ENCODE measurements around the gene WNK4. TPM values are rescaled to one million over a fixed set of nuclear protein-coding genes. Genes with fewer than 3 reads are reported as not detected.
A peak's percentile ranks its signal among the peaks of the same experiment; 100 is the strongest.

WNK4 gene
- total RNA-seq, 1 donor from 2014 or later: 0.32 TPM

DNA sequence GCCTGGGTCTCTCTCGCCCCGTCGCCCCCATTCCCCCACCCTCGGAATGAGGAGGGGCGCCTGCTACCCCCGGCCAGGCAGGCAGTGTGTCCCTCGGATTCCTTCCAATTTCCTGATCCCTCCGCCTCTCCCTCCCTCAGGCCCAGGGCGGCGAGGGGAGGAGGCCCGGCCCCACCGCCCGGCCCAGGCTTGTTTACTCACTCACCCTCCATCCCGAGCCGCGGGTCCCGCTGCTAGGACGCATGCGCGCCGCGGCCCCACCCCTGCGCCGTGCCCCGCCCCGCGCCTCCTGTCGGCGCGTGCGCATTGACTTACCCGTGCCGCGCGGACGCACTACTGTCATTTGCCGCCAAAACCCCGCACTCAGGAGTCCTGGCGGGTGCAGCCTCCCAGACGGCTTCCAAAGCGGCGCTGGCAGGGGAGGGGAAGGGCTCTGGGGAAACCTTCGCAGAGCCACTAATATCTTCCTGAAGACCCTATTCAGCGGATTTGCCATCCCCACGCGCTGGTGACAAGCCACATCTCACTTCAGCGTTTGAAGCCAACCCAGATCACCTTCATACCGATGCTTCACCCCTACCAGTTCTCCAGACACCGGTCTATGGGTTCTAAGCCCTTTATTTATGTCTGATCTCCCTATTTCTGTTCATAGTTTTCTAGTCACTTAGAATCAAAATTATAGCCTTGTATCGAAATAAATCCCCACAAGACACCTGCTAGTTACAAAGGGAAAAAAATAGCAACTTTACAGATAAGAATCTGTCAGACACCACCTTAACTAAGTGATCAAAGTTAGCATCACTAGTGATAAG lies 35.4 kb upstream of the WNK4 start, which contains the start of gene EZH1:
Gene EZH1 (minus strand): TSS at position 235 of the 812 bp plus-strand sequence. CDS start 16,099 bp downstream, outside the sequence.
- no peaks in the 10 kb centered on the region for H3K27me3 Mint-ChIP-seq (ENCODE audit: low read depth)
- H3K9me3 Mint-ChIP-seq (ENCODE audit: low read depth): no peaks in the 10 kb centered on the region
- H3K36me3 Mint-ChIP-seq (ENCODE audit: low read depth): no peaks in the 10 kb centered on the region
- H3K4me3 Mint-ChIP-seq (ENCODE audit: unreplicated experiment): peak within 1 kb of the TSS; percentile 92
- peaks cover 12% of the 10 kb centered on the region for H3K4me1 Mint-ChIP-seq (ENCODE audit: low read depth)
- peak within 1 kb of the TSS; percentile 94 for H3K27ac Mint-ChIP-seq (ENCODE audit: unreplicated experiment)
- peak; percentile 92 for DNase-seq (ENCODE audit: low spot score)
- TF ChIP-seq, protein P1, sequence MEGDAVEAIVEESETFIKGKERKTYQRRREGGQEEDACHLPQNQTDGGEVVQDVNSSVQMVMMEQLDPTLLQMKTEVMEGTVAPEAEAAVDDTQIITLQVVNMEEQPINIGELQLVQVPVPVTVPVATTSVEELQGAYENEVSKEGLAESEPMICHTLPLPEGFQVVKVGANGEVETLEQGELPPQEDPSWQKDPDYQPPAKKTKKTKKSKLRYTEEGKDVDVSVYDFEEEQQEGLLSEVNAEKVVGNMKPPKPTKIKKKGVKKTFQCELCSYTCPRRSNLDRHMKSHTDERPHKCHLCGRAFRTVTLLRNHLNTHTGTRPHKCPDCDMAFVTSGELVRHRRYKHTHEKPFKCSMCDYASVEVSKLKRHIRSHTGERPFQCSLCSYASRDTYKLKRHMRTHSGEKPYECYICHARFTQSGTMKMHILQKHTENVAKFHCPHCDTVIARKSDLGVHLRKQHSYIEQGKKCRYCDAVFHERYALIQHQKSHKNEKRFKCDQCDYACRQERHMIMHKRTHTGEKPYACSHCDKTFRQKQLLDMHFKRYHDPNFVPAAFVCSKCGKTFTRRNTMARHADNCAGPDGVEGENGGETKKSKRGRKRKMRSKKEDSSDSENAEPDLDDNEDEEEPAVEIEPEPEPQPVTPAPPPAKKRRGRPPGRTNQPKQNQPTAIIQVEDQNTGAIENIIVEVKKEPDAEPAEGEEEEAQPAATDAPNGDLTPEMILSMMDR (IDR thresholded peaks at IDR 0.05): no peak

DNA sequence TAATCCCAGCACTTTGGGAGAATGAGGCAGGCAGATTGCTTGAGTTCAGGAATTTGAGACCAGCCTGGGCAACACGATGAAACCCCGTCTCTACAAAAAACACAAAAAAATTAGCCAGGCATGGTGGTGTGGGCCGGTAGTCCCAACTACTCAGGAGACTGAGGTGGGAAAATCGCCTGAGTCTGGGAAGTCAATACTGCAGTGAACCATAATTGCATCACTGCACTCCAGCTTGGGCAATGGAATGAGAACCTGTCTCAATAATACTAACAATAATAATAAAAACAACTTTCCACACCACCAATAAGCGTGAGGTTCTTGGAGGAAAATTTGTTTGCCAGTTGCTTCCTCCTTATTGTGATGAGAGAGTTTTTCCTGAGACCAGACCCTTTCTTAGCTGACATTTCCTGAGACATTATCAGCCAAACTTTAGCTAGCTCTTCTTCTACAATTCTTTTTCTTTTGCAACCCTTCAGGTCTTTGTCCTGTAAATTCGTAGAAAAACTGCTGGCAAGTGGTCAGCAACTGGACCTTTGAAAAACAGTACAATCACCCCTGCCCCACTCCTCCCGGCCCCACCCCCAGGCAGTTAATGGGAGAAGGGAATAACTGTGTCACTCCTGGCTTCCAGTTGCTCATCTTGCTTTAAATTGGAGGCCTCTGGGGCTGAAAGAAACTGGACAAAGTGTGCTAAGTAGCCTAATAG lies 32.1 kb upstream of the WNK4 start:
- Mint-ChIP-seq H3K27ac (ENCODE audit: unreplicated experiment) (no peak overlapping the region), H3K4me1 (ENCODE audit: low read depth) (peaks cover 12% of the 10 kb centered on the region), H3K36me3 (ENCODE audit: low read depth) (no peaks in the 10 kb centered on the region), H3K9me3 (ENCODE audit: low read depth) (no peaks in the 10 kb centered on the region), H3K27me3 (ENCODE audit: low read depth) (peaks cover 8% of the 10 kb centered on the region), H3K4me3 (ENCODE audit: unreplicated experiment) (no peak overlapping the region)
- TF ChIP-seq, protein P1 (IDR thresholded peaks at IDR 0.05): no peak
- DNase-seq (ENCODE audit: low spot score): peak; percentile 3

DNA sequence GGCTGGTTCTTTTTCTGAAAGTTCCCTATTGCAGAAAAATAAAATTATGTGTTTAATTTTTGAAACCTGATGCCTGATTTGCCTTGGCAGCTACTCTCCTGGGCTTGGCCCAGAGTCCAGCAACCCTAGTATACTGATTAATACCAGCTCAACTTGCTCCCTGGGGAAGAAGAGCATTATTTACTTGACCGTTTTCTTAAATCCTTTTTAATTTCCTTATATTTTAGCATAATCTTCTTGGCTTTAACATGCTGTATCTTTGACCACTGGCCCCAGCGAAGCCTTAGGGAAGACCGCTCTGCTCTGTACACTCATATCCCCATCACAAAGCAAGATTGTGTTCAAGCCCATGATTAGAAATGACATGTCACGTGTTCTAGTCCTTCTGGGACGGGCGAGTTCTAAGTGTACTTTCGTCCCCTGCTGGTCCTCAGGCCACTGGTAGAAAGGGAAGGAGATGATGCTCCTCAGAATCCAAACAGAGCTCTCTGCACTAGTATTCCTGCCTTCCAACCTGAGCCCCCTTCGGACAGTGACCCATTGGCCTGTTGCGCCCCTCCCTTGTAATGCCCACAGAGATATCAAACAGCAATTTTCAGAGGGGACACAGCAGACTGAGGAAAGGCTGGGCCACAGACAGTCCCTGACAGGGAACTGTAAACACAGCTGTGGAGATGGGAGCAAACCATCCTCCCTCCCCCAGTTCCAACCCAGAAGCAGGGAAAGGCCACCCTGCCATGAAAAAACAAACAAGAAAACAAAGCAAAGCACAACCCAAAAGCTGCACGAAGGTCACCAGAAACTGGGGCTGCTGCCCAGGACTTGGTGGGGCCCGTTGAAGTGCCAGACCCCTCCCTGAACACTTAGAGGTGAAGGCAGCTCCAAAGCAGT lies 31.3 kb upstream of the WNK4 start:
- H3K4me1 Mint-ChIP-seq (ENCODE audit: low read depth): peaks cover 6% of the 10 kb centered on the region
- no peaks in the 10 kb centered on the region for H3K9me3 Mint-ChIP-seq (ENCODE audit: low read depth)
- peaks cover 8% of the 10 kb centered on the region for H3K27me3 Mint-ChIP-seq (ENCODE audit: low read depth)

DNA sequence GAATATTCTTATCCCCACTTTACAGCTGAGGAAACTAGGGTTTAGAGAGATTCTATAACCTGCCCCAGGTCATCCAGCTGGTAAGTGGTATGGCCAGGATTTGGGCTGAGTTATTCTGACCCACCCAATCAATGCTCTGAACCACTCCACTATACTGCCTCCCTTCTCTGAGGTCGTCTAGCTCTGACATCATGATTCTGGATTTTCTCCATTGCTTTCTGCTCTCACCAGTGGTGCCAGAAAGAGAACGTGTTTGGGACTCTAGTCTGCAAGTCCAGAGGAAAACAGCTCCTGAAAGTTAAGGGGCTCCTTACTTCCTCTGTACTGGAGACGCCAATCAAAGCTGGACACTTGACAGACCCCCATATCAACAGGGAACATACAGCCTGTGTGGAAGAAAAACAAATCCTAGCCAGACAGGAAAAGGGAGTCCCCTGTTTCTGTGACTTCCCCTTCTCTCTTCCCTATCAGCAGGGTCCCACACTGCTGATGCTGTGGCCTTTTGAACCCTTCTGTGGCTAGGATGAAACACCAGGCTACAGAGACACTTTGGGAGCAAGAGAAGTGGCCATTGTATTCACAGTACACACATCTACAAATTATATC lies 29.6 kb upstream of the WNK4 start:
- no peaks in the 10 kb centered on the region for H3K9me3 Mint-ChIP-seq (ENCODE audit: low read depth)
- no peak overlapping the region for H3K27ac Mint-ChIP-seq (ENCODE audit: unreplicated experiment)
- no peak overlapping the region for H3K4me3 Mint-ChIP-seq (ENCODE audit: unreplicated experiment)
- TF ChIP-seq, protein P1 (IDR thresholded peaks at IDR 0.05): no peak
- no peaks in the 10 kb centered on the region for H3K4me1 Mint-ChIP-seq (ENCODE audit: low read depth)
- no peak for DNase-seq (ENCODE audit: low spot score)
- H3K36me3 Mint-ChIP-seq (ENCODE audit: low read depth): no peaks in the 10 kb centered on the region
- peaks cover 15% of the 10 kb centered on the region for H3K27me3 Mint-ChIP-seq (ENCODE audit: low read depth)

More for the DNA sequence above, 31.3 kb upstream of the WNK4 start:
- TF ChIP-seq, protein P1 (IDR thresholded peaks at IDR 0.05): no peak
- DNase-seq (ENCODE audit: low spot score): peak; percentile 5
- H3K4me3 Mint-ChIP-seq (ENCODE audit: unreplicated experiment): no peak overlapping the region
- H3K27ac Mint-ChIP-seq (ENCODE audit: unreplicated experiment): no peak overlapping the region
- no peaks in the 10 kb centered on the region for H3K36me3 Mint-ChIP-seq (ENCODE audit: low read depth)

Measured in chondrocyte (in vitro differentiated cells).